GM23338 (cell line): ENCODE data around the gene REELD1. TPM values are rescaled to one million over a fixed set of nuclear protein-coding genes. Genes with fewer than 3 reads are reported as not detected.

Experiments used
- ATAC-seq: fragments of 200-7000 bp; cut with Tn5 transposase; 3 replicates; pipeline ENCODE4 v1.9.1; 2020
- DNase-seq: peaks from one replicate; pipeline ENCODE4 v3.0.0-alpha.2; 2015; ENCODE audit warnings: low spot score
- H2AFZ ChIP-seq: fragments of 200-600 bp; sonication (generic); 2 replicates; pipeline ENCODE4 v1.8.0; 2016; ENCODE audit warnings: antibody characterized with exemption, mild to moderate bottlenecking, moderate library complexity
- H3F3A ChIP-seq: fragments of 200-600 bp; sonication (generic); replicated peaks from 2 replicates; pipeline ENCODE4 v1.8.0; 2017; ENCODE audit warnings: antibody characterized with exemption, mixed run types, low read depth
- H3K27ac ChIP-seq: fragments of 200-600 bp; sonication (generic); 2 replicates; pipeline ENCODE4 v1.6.1; 2016; ENCODE audit warnings: low read depth
- H3K27me3 ChIP-seq: fragments of 200-600 bp; sonication (generic); 2 replicates; pipeline ENCODE4 v1.8.0; 2016; ENCODE audit warnings: mild to moderate bottlenecking, mixed run types, moderate library complexity; ENCODE audit not compliant: insufficient read depth
- H3K36me3 ChIP-seq: fragments of 200-600 bp; sonication (generic); 2 replicates; pipeline ENCODE4 v1.8.0; 2016; ENCODE audit warnings: mild to moderate bottlenecking; ENCODE audit not compliant: insufficient read depth
- H3K4me1 ChIP-seq: fragments of 200-600 bp; sonication (generic); 2 replicates; pipeline ENCODE4 v1.8.0; 2016; ENCODE audit warnings: mild to moderate bottlenecking, moderate library complexity; ENCODE audit not compliant: insufficient read depth
- H3K4me2 ChIP-seq: fragments of 200-600 bp; sonication (generic); 2 replicates; pipeline ENCODE4 v1.7.1; 2017; ENCODE audit warnings: mixed run types
- H3K4me3 ChIP-seq: fragments of 200-600 bp; sonication (generic); 2 replicates; pipeline ENCODE4 v1.6.1; 2016; ENCODE audit warnings: mixed run types
- H3K79me2 ChIP-seq: fragments of 200-600 bp; sonication (generic); replicated peaks from 2 replicates; pipeline ENCODE4 v1.8.0; 2017; ENCODE audit warnings: mild to moderate bottlenecking; ENCODE audit not compliant: insufficient read depth
- H3K9me2 ChIP-seq: fragments of 200-600 bp; sonication (generic); 2 replicates; pipeline ENCODE4 v1.8.0; 2017; ENCODE audit not compliant: insufficient read depth
- H4K20me1 ChIP-seq: fragments of 200-600 bp; sonication (generic); replicated peaks from 2 replicates; pipeline ENCODE4 v1.8.0; 2017; ENCODE audit warnings: mild to moderate bottlenecking; ENCODE audit not compliant: insufficient read depth
- H3K27ac Mint-ChIP-seq: 2 replicates; pipeline ENCODE4 v1.8.0; 2020; ENCODE audit warnings: inconsistent platforms, mild to moderate bottlenecking, moderate library complexity, mixed read lengths
- H3K27me3 Mint-ChIP-seq: 3 replicates; pipeline ENCODE4 v1.8.0; 2022; ENCODE audit warnings: low read depth, mild to moderate bottlenecking, moderate library complexity, mixed read lengths, inconsistent platforms; ENCODE audit not compliant: insufficient read depth, poor library complexity
- H3K36me3 Mint-ChIP-seq: 3 replicates; pipeline ENCODE4 v1.8.0; 2021; ENCODE audit warnings: low read depth, mild to moderate bottlenecking, inconsistent platforms, moderate library complexity, mixed read lengths
- H3K4me1 Mint-ChIP-seq: 3 replicates; pipeline ENCODE4 v1.8.0; 2020; ENCODE audit warnings: mild to moderate bottlenecking, inconsistent platforms, mixed read lengths
- H3K4me3 Mint-ChIP-seq: 3 replicates; pipeline ENCODE4 v1.8.0; 2021; ENCODE audit warnings: moderate library complexity, mild to moderate bottlenecking, inconsistent platforms, mixed read lengths
- H3K9me3 Mint-ChIP-seq: 3 replicates; pipeline ENCODE4 v1.8.0; 2020; ENCODE audit warnings: moderate library complexity, mild to moderate bottlenecking, inconsistent platforms, mixed read lengths
- CREB1 ChIP-seq: fragments of 250-450 bp; sonication (Bioruptor Pico); IDR thresholded peaks from 2 replicates; pipeline ENCODE4 v1.5.0; 2020; ENCODE audit warnings: low read depth, mild to moderate bottlenecking, moderate library complexity
- EZH2 ChIP-seq: fragments of 200-600 bp; sonication (generic); IDR thresholded peaks from one replicate; pipeline ENCODE4 v1.8.0; 2017; ENCODE audit warnings: antibody characterized with exemption, mild to moderate bottlenecking, low read depth; ENCODE audit not compliant: unreplicated experiment
- EZH2phosphoT487 ChIP-seq: fragments of 200-600 bp; sonication (generic); IDR thresholded peaks from one replicate; pipeline ENCODE4 v1.8.1; 2018; ENCODE audit warnings: antibody characterized with exemption; ENCODE audit not compliant: unreplicated experiment
- JUNB ChIP-seq: IDR thresholded peaks from one replicate; pipeline ENCODE4 v1.6.1; 2016; ENCODE audit warnings: antibody characterized with exemption; ENCODE audit not compliant: unreplicated experiment
- NANOG ChIP-seq: IDR thresholded peaks from 2 replicates; pipeline ENCODE4 v1.6.1; 2016; ENCODE audit warnings: antibody characterized with exemption, borderline replicate concordance
- POLR2AphosphoS5 ChIP-seq: IDR thresholded peaks from 2 replicates; pipeline ENCODE4 v1.6.1; 2016; ENCODE audit warnings: antibody characterized with exemption, low read depth
- STAT1 ChIP-seq: IDR thresholded peaks from one replicate; pipeline ENCODE4 v1.6.1; 2016; ENCODE audit warnings: antibody characterized with exemption; ENCODE audit not compliant: unreplicated experiment
- ZNF114 ChIP-seq: fragments of 250-450 bp; sonication (Bioruptor Pico); IDR thresholded peaks from 2 replicates; pipeline ENCODE4 v1.5.0; 2020; ENCODE audit warnings: mild to moderate bottlenecking, moderate library complexity
- ZNF331 ChIP-seq: fragments of 250-450 bp; sonication (Bioruptor Pico); IDR thresholded peaks from 2 replicates; pipeline ENCODE4 v1.5.0; 2020; ENCODE audit warnings: low read depth, mild to moderate bottlenecking, moderate library complexity
- polyA plus RNA-seq: library from polyadenylated mRNA; unstranded; fragments of >200 nt; fragmentation: Nextera tagmentation; extraction: Ambion mirVana; gene quantifications from 2 replicates; pipeline ENCODE4 v1.2.1, GENCODE V29; 2016
- total RNA-seq: library from RNA; depleted of rRNA; stranded (reverse); fragments of >200 nt; shearing (Covaris generic); gene quantifications from 2 replicates; pipeline ENCODE4 v1.2.3, GENCODE V29; 2014
- TF ChIP-seq, protein P1 (sequence below), 2 experiments: fragments of 200-600 bp in 1 of 2; sonication (generic) in 1 of 2; conservative IDR thresholded peaks; 2 replicates each; pipeline versions ENCODE4 v1.5.1 to v1.6.1; 2016 to 2017; ENCODE audit warnings: antibody characterized with exemption in 2 of 2, low read depth in 2 of 2, mild to moderate bottlenecking in 2 of 2, moderate library complexity in 1 of 2
- TF ChIP-seq, protein P2 (sequence below): fragments of 250-450 bp; sonication (Bioruptor Pico); IDR thresholded peaks from 2 replicates; pipeline ENCODE4 v1.5.0; 2020; ENCODE audit warnings: mild to moderate bottlenecking, moderate library complexity
- TF ChIP-seq, protein P3 (sequence below): IDR thresholded peaks from one replicate; pipeline ENCODE4 v1.6.1; 2018; ENCODE audit warnings: antibody characterized with exemption; ENCODE audit not compliant: unreplicated experiment
- TF ChIP-seq, protein P4 (sequence below): IDR thresholded peaks from 2 replicates; pipeline ENCODE4 v1.6.1; 2016; ENCODE audit warnings: antibody characterized with exemption

Gene REELD1
- total and polyA plus RNA-seq, 2 experiments from 2014 or later = 0.19 TPM; not detected in 1

DNA sequence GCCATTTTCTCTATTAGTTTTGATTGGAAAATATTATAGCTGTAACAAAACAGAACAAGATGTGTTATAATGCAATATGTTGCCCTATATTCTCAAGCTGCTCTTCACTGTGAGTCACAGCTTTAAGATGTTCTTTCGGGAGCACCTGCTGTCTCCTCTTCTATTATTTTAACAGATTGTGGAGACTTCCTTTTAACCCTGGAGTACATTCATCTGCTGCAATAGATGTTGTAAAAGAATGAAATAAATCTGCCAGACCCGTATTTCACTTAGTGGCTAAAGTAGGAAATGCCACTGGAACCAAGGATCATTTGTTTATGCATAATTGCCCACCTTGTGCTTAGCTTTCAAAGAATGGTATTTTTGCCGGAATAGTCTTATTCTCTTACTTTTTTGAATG lies 27.7 kb upstream of the REELD1 start:
- Histone ChIP-seq H2AFZ (no peak overlapping the region), H3K4me1 (peaks cover 4% of the 10 kb centered on the region; the same call in 1 of the 2 replicates), H3K4me2 (no peak overlapping the region), H3K27ac (no peak overlapping the region), H3K27me3 (no peaks in the 10 kb centered on the region), H3K4me3 (no peak overlapping the region), H3K36me3 (peaks cover 26% of the 10 kb centered on the region), H4K20me1 (peaks cover 3% of the 10 kb centered on the region; the same call in 1 of the 2 replicates), H3K9me2 (no peaks in the 10 kb centered on the region), H3K79me2 (peaks cover 15% of the 10 kb centered on the region), H3F3A (no peaks in the 10 kb centered on the region)
- Mint-ChIP-seq H3K27me3 (no peaks in the 10 kb centered on the region), H3K36me3 (peaks cover 48% of the 10 kb centered on the region; the same call in 2 of the 3 replicates), H3K9me3 (no peaks in the 10 kb centered on the region), H3K4me1 (no peaks in the 10 kb centered on the region), H3K4me3 (no peak overlapping the region), H3K27ac (no peak overlapping the region)
- TF ChIP-seq ZNF114 (CRISPR knock-in tag) (no peak), NANOG (no peak), JUNB (no peak), STAT1 (no peak), EZH2 (no peak), CREB1 (CRISPR knock-in tag) (no peak), ZNF331 (CRISPR knock-in tag) (no peak), EZH2phosphoT487 (no peak), POLR2AphosphoS5 (no peak)
- TF ChIP-seq, protein P1, sequence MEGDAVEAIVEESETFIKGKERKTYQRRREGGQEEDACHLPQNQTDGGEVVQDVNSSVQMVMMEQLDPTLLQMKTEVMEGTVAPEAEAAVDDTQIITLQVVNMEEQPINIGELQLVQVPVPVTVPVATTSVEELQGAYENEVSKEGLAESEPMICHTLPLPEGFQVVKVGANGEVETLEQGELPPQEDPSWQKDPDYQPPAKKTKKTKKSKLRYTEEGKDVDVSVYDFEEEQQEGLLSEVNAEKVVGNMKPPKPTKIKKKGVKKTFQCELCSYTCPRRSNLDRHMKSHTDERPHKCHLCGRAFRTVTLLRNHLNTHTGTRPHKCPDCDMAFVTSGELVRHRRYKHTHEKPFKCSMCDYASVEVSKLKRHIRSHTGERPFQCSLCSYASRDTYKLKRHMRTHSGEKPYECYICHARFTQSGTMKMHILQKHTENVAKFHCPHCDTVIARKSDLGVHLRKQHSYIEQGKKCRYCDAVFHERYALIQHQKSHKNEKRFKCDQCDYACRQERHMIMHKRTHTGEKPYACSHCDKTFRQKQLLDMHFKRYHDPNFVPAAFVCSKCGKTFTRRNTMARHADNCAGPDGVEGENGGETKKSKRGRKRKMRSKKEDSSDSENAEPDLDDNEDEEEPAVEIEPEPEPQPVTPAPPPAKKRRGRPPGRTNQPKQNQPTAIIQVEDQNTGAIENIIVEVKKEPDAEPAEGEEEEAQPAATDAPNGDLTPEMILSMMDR (conservative IDR thresholded peaks at IDR 0.05; ENCODE audit: low read depth in 2 of 2) = no peak
- TF ChIP-seq, protein P2, sequence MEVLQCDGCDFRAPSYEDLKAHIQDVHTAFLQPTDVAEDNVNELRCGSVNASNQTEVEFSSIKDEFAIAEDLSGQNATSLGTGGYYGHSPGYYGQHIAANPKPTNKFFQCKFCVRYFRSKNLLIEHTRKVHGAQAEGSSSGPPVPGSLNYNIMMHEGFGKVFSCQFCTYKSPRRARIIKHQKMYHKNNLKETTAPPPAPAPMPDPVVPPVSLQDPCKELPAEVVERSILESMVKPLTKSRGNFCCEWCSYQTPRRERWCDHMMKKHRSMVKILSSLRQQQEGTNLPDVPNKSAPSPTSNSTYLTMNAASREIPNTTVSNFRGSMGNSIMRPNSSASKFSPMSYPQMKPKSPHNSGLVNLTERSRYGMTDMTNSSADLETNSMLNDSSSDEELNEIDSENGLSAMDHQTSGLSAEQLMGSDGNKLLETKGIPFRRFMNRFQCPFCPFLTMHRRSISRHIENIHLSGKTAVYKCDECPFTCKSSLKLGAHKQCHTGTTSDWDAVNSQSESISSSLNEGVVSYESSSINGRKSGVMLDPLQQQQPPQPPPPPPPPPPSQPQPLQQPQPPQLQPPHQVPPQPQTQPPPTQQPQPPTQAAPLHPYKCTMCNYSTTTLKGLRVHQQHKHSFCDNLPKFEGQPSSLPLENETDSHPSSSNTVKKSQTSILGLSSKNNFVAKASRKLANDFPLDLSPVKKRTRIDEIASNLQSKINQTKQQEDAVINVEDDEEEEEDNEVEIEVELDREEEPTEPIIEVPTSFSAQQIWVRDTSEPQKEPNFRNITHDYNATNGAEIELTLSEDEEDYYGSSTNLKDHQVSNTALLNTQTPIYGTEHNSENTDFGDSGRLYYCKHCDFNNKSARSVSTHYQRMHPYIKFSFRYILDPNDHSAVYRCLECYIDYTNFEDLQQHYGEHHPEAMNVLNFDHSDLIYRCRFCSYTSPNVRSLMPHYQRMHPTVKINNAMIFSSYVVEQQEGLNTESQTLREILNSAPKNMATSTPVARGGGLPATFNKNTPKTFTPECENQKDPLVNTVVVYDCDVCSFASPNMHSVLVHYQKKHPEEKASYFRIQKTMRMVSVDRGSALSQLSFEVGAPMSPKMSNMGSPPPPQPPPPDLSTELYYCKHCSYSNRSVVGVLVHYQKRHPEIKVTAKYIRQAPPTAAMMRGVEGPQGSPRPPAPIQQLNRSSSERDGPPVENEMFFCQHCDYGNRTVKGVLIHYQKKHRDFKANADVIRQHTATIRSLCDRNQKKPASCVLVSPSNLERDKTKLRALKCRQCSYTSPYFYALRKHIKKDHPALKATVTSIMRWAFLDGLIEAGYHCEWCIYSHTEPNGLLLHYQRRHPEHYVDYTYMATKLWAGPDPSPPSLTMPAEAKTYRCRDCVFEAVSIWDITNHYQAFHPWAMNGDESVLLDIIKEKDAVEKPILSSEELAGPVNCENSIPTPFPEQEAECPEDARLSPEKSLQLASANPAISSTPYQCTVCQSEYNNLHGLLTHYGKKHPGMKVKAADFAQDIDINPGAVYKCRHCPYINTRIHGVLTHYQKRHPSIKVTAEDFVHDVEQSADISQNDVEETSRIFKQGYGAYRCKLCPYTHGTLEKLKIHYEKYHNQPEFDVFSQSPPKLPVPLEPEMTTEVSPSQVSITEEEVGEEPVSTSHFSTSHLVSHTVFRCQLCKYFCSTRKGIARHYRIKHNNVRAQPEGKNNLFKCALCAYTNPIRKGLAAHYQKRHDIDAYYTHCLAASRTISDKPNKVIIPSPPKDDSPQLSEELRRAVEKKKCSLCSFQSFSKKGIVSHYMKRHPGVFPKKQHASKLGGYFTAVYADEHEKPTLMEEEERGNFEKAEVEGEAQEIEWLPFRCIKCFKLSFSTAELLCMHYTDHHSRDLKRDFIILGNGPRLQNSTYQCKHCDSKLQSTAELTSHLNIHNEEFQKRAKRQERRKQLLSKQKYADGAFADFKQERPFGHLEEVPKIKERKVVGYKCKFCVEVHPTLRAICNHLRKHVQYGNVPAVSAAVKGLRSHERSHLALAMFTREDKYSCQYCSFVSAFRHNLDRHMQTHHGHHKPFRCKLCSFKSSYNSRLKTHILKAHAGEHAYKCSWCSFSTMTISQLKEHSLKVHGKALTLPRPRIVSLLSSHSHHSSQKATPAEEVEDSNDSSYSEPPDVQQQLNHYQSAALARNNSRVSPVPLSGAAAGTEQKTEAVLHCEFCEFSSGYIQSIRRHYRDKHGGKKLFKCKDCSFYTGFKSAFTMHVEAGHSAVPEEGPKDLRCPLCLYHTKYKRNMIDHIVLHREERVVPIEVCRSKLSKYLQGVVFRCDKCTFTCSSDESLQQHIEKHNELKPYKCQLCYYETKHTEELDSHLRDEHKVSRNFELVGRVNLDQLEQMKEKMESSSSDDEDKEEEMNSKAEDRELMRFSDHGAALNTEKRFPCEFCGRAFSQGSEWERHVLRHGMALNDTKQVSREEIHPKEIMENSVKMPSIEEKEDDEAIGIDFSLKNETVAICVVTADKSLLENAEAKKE = no peak
- TF ChIP-seq, protein P3, sequence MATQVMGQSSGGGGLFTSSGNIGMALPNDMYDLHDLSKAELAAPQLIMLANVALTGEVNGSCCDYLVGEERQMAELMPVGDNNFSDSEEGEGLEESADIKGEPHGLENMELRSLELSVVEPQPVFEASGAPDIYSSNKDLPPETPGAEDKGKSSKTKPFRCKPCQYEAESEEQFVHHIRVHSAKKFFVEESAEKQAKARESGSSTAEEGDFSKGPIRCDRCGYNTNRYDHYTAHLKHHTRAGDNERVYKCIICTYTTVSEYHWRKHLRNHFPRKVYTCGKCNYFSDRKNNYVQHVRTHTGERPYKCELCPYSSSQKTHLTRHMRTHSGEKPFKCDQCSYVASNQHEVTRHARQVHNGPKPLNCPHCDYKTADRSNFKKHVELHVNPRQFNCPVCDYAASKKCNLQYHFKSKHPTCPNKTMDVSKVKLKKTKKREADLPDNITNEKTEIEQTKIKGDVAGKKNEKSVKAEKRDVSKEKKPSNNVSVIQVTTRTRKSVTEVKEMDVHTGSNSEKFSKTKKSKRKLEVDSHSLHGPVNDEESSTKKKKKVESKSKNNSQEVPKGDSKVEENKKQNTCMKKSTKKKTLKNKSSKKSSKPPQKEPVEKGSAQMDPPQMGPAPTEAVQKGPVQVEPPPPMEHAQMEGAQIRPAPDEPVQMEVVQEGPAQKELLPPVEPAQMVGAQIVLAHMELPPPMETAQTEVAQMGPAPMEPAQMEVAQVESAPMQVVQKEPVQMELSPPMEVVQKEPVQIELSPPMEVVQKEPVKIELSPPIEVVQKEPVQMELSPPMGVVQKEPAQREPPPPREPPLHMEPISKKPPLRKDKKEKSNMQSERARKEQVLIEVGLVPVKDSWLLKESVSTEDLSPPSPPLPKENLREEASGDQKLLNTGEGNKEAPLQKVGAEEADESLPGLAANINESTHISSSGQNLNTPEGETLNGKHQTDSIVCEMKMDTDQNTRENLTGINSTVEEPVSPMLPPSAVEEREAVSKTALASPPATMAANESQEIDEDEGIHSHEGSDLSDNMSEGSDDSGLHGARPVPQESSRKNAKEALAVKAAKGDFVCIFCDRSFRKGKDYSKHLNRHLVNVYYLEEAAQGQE = no peak
- TF ChIP-seq, protein P4, sequence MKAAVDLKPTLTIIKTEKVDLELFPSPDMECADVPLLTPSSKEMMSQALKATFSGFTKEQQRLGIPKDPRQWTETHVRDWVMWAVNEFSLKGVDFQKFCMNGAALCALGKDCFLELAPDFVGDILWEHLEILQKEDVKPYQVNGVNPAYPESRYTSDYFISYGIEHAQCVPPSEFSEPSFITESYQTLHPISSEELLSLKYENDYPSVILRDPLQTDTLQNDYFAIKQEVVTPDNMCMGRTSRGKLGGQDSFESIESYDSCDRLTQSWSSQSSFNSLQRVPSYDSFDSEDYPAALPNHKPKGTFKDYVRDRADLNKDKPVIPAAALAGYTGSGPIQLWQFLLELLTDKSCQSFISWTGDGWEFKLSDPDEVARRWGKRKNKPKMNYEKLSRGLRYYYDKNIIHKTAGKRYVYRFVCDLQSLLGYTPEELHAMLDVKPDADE = no peak
- DNase-seq (no peak), ATAC-seq (no peak)
